Stomach (tissue), 9 donors: ENCODE results near the gene ITPR1. TPM values are rescaled to one million over a fixed set of nuclear protein-coding genes. Genes with fewer than 3 reads are reported as not detected.

Experiments used
- DNase-seq, 2 donors: peaks; one replicate each; pipeline versions ENCODE4 v3.0.0 to v3.0.0-alpha.2; 2013 to 2019
- H3K27ac ChIP-seq, 5 donors: fragments of 200-600 bp in 4 of 5; sonication (generic) in 4 of 5; one replicate each; pipeline ENCODE4 v1.5.1; 2013 to 2019; ENCODE audit warnings: mild to moderate bottlenecking in 1 of 5, moderate library complexity in 1 of 5
- H3K27me3 ChIP-seq, 3 donors: fragments of 200-600 bp; sonication (generic); one replicate each; pipeline ENCODE4 v1.5.1; 2017 to 2019; ENCODE audit warnings: mixed run types in 1 of 3
- H3K36me3 ChIP-seq, 4 donors: fragments of 200-600 bp; sonication (generic); 1 replicate in 3 of 4; 2 replicates in 1 of 4; pipeline ENCODE4 v1.5.1; 2016 to 2019
- H3K4me1 ChIP-seq, 4 donors: fragments of 200-600 bp; sonication (generic); one replicate each; pipeline ENCODE4 v1.5.1; 2016 to 2019
- H3K4me3 ChIP-seq, 4 donors: fragments of 200-600 bp; sonication (generic) in 3 of 4; one replicate each; pipeline ENCODE4 v1.5.1; 2016 to 2019; ENCODE audit warnings: mild to moderate bottlenecking in 1 of 4
- H3K9me3 ChIP-seq, 4 donors: fragments of 200-600 bp; sonication (generic); one replicate each; pipeline ENCODE4 v1.5.1; 2016 to 2019
- CTCF ChIP-seq, 7 experiments: fragments of 450-650 bp in 4 of 7; fragments of 200-600 bp in 3 of 7; sonication (generic) in 3 of 7; IDR thresholded peaks; one replicate each; pipeline ENCODE4 v1.5.1; 2016 to 2019; ENCODE audit warnings: antibody characterized with exemption in 7 of 7, control low read depth in 2 of 7, mild to moderate bottlenecking in 1 of 7
- EP300 ChIP-seq: sonication (generic); formaldehyde crosslinking; IDR thresholded peaks from one replicate; pipeline ENCODE4 v1.6.1; 2017; ENCODE audit warnings: antibody characterized with exemption
- POLR2A ChIP-seq, 4 donors: fragments of 450-650 bp; IDR thresholded peaks; one replicate each; pipeline ENCODE4 v1.6.1; 2016; ENCODE audit warnings: antibody characterized with exemption in 4 of 4, control low read depth in 2 of 4, mild to moderate bottlenecking in 1 of 4, moderate library complexity in 1 of 4
- POLR2AphosphoS5 ChIP-seq, 3 donors: sonication (generic); formaldehyde crosslinking; IDR thresholded peaks; one replicate each; pipeline ENCODE4 v1.6.1; 2016; ENCODE audit warnings: antibody characterized with exemption in 3 of 3
- WGBS, 5 donors: extraction: QIAGEN DNeasy Blood & Tissue Kit in 3 of 5; methylation state at CpG; one replicate each; pipeline versions ENCODE4 v1.1.5 to v1.1.7; 2013 to 2018; 5-methylcytosine and 5-hydroxymethylcytosine counted together
- intact Hi-C: fragments of 100-400 bp; cut with DNase I; formaldehyde crosslinking; loops from one replicate; pipeline ENCODE4 v1.15.1; 2023; ENCODE audit warnings: low total_unique reads
- polyA plus RNA-seq, 3 donors: library from polyadenylated mRNA; stranded (reverse); fragments of 200-250 nt; gene quantifications; one replicate each; pipeline ENCODE4 v1.2.3, GENCODE V29; 2013
- total RNA-seq, 5 donors: library from RNA; depleted of rRNA; stranded (reverse); fragments of >200 nt; gene quantifications; one replicate each; pipeline versions ENCODE4 v1.1.0 to v1.2.3, GENCODE V29; 2014 to 2016
- donor health status: healthy with polysubstance abuse.
- donor health status: Bipolar disorder and iron deficiency.
- donor health status: healthy.

The ITPR1 gene
- total and polyA plus RNA-seq, 8 donors: 6.6 to 192 (median 32.9) TPM

- no peaks in the 10 kb centered on the region for H3K9me3 ChIP-seq
- no peak for TF ChIP-seq POLR2AphosphoS5 (IDR thresholded peaks at IDR 0.05)
- DNase-seq: peak in 1 of 2 donors; percentile 65
- WGBS, 5 donors: 23 to 45% (median 34%) methylated on average over 5 of the region's 5 CpGs
- intact Hi-C loops: no loop called here
- peaks cover 10 to 39% (median 26%) of the 10 kb centered on the region in 4 donors for H3K4me1 ChIP-seq
- peaks cover 0 to 34% (median 27%) of the 10 kb centered on the region in 4 donors for H3K36me3 ChIP-seq
- no peak overlapping the region for H3K4me3 ChIP-seq
- H3K27me3 ChIP-seq: no peaks in the 10 kb centered on the region
- H3K27ac ChIP-seq: peak overlapping the region in 2 of 5 donors; percentile 0 to 22
Measured at GRCh38 chr3:4776980-4777581, 283.9 kb downstream of the ITPR1 start.

- DNase-seq: no peak
- Histone ChIP-seq H3K27me3 (no peaks in the 10 kb centered on the region), H3K36me3 (peaks cover 0 to 43% (median 38%) of the 10 kb centered on the region in 4 donors), H3K4me1 (peaks cover under 1 to 28% (median 16%) of the 10 kb centered on the region in 4 donors), H3K4me3 (no peak overlapping the region), H3K27ac (no peak overlapping the region), H3K9me3 (no peaks in the 10 kb centered on the region)
- intact Hi-C loops: no loop called here
- TF ChIP-seq EP300 (no peak), POLR2A (IDR thresholded peaks at IDR 0.05) (no peak), CTCF (IDR thresholded peaks at IDR 0.05) (no peak), POLR2AphosphoS5 (IDR thresholded peaks at IDR 0.05) (no peak)
- WGBS, 5 donors: 90 to 100% (median 98%) methylated on average over 2 of the region's 2 CpGs
Measured at GRCh38 chr3:4778119-4778518, 285.0 kb downstream of the ITPR1 start.

GRCh38 chr3:4778740-4779139, 285.6 kb downstream of the ITPR1 start:
- intact Hi-C loops: no loop called here

GRCh38 chr3:4780545-4780957, 287.4 kb downstream of the ITPR1 start:
- H3K36me3 ChIP-seq: peaks cover 0 to 55% (median 49%) of the 10 kb centered on the region in 4 donors
- DNase-seq: no peak
- H3K27ac ChIP-seq: peak overlapping the region in 1 of 5 donors; percentile 2
- H3K4me1 ChIP-seq: peaks cover 0 to 26% (median 15%) of the 10 kb centered on the region in 4 donors
- no peak overlapping the region for H3K4me3 ChIP-seq
- intact Hi-C loops: no loop called here
- H3K27me3 ChIP-seq: no peaks in the 10 kb centered on the region
- no peak for TF ChIP-seq CTCF (IDR thresholded peaks at IDR 0.05)
- no peak for TF ChIP-seq EP300
- no peak for TF ChIP-seq POLR2AphosphoS5 (IDR thresholded peaks at IDR 0.05)
- no peak for TF ChIP-seq POLR2A (IDR thresholded peaks at IDR 0.05)
- H3K9me3 ChIP-seq: no peaks in the 10 kb centered on the region
- WGBS, 5 donors: 48 to 75% (median 61%) methylated on average over 3 to 5 of the region's 5 CpGs

More at GRCh38 chr3:4778740-4779139, 285.6 kb downstream of the ITPR1 start:
- Histone ChIP-seq H3K36me3 (peaks cover 0 to 49% (median 44%) of the 10 kb centered on the region in 4 donors), H3K4me1 (peaks cover 0 to 26% (median 15%) of the 10 kb centered on the region in 4 donors), H3K4me3 (no peak overlapping the region), H3K27ac (no peak overlapping the region), H3K9me3 (no peaks in the 10 kb centered on the region), H3K27me3 (no peaks in the 10 kb centered on the region)
- DNase-seq: no peak
- 93 to 100% (median 98%) methylated on average over 1 of the region's 1 CpG for WGBS, 5 donors
- no peak for TF ChIP-seq EP300
- TF ChIP-seq CTCF (IDR thresholded peaks at IDR 0.05): no peak
- no peak for TF ChIP-seq POLR2A (IDR thresholded peaks at IDR 0.05)
- no peak for TF ChIP-seq POLR2AphosphoS5 (IDR thresholded peaks at IDR 0.05)

- H3K36me3 ChIP-seq: peaks cover 0 to 65% (median 58%) of the 10 kb centered on the region in 4 donors
- no peak for TF ChIP-seq POLR2A (IDR thresholded peaks at IDR 0.05)
- no peak for TF ChIP-seq POLR2AphosphoS5 (IDR thresholded peaks at IDR 0.05)
- no peak for TF ChIP-seq CTCF (IDR thresholded peaks at IDR 0.05)
- H3K9me3 ChIP-seq: no peaks in the 10 kb centered on the region
- WGBS, 5 donors: 83 to 92% (median 90%) methylated on average over 3 of the region's 3 CpGs
- peaks cover 0 to 21% (median 9%) of the 10 kb centered on the region in 4 donors for H3K4me1 ChIP-seq
- no peak for DNase-seq
- no peak overlapping the region for H3K27ac ChIP-seq
- H3K27me3 ChIP-seq: no peaks in the 10 kb centered on the region
- H3K4me3 ChIP-seq: no peak overlapping the region
- intact Hi-C loops: no loop called here
Measured at GRCh38 chr3:4782095-4782494, 288.9 kb downstream of the ITPR1 start.
